Neuronal stem cell (in vitro differentiated cells): Measurements from ENCODE around the gene NPY4R.
"Not testable (repeated sequence)": the region's sequence is repeated elsewhere in the genome, so short reads cannot be mapped to it uniquely, and the experiment has no call there.

ENCODE experiments used
- DNase-seq: peaks from one replicate; pipeline ENCODE4 v3.0.0-alpha.2; 2013; ENCODE audit warnings: low spot score
- H2AFZ ChIP-seq: one replicate; pipeline ENCODE4 v1.6.1; 2013; ENCODE audit warnings: mild to moderate bottlenecking, low read length, inconsistent platforms
- H2AK5ac ChIP-seq: 2 replicates; pipeline ENCODE4 v1.6.1; 2013; ENCODE audit warnings: low read depth, mild to moderate bottlenecking, inconsistent platforms, low read length, moderate library complexity, mixed read lengths
- H2BK120ac ChIP-seq: 2 replicates; pipeline ENCODE4 v1.6.1; 2013; ENCODE audit warnings: low read depth, mild to moderate bottlenecking, inconsistent platforms, low read length, moderate library complexity, mixed read lengths
- H2BK12ac ChIP-seq: one replicate; pipeline ENCODE4 v1.6.1; 2013; ENCODE audit warnings: low read length, inconsistent platforms
- H2BK15ac ChIP-seq: 2 replicates; pipeline ENCODE4 v1.6.1; 2013; ENCODE audit warnings: mild to moderate bottlenecking, low read length, inconsistent platforms, mixed read lengths
- H2BK5ac ChIP-seq: one replicate; pipeline ENCODE4 v1.6.1; 2013; ENCODE audit warnings: inconsistent platforms, mild to moderate bottlenecking, low read length, moderate library complexity
- H3K14ac ChIP-seq: one replicate; pipeline ENCODE4 v1.6.1; 2013; ENCODE audit warnings: low read length, inconsistent platforms
- H3K18ac ChIP-seq: 2 replicates; pipeline ENCODE4 v1.6.1; 2013; ENCODE audit warnings: low read length, inconsistent platforms
- H3K23ac ChIP-seq: 2 replicates; pipeline ENCODE4 v1.6.1; 2013; ENCODE audit warnings: low read depth, mild to moderate bottlenecking, mixed read lengths, low read length, inconsistent platforms; ENCODE audit not compliant: poor library complexity
- H3K27ac ChIP-seq: replicated peaks from 3 replicates; pipeline ENCODE4 v1.5.1; 2013; ENCODE audit warnings: low read length, inconsistent platforms
- H3K27me3 ChIP-seq, 3 experiments: 2 replicates each; pipeline ENCODE4 v1.6.1; 2013; ENCODE audit warnings: low read length in 3 of 3, mild to moderate bottlenecking in 2 of 3, inconsistent platforms in 1 of 3, low read depth in 1 of 3, mixed read lengths in 1 of 3, moderate library complexity in 1 of 3; ENCODE audit not compliant: control insufficient read depth in 3 of 3, insufficient read depth in 3 of 3
- H3K36me3 ChIP-seq, 2 donors: replicated peaks in 1 of 2; 2 replicates each; pipeline ENCODE4 v1.6.1; 2013; ENCODE audit warnings: low read length in 2 of 2; ENCODE audit not compliant: control insufficient read depth in 2 of 2, insufficient read depth in 2 of 2
- H3K4ac ChIP-seq: 2 replicates; pipeline ENCODE4 v1.6.1; 2013; ENCODE audit warnings: inconsistent platforms, mild to moderate bottlenecking, low read length, moderate library complexity
- H3K4me1 ChIP-seq, 2 donors: 1 replicate in 1 of 2; 2 replicates in 1 of 2; pipeline ENCODE4 v1.6.1; 2013; ENCODE audit warnings: low read length in 2 of 2, low read depth in 1 of 2; ENCODE audit not compliant: control insufficient read depth in 2 of 2, insufficient read depth in 1 of 2
- H3K4me2 ChIP-seq: one replicate; pipeline ENCODE4 v1.6.1; 2013; ENCODE audit warnings: mild to moderate bottlenecking, low read length, inconsistent platforms; ENCODE audit not compliant: insufficient read depth, poor library complexity, severe bottlenecking
- H3K4me3 ChIP-seq, 2 donors: 2 replicates each; pipeline ENCODE4 v1.5.1; 2013; ENCODE audit warnings: low read length in 2 of 2, mild to moderate bottlenecking in 2 of 2, inconsistent platforms in 1 of 2, moderate library complexity in 1 of 2
- H3K79me1 ChIP-seq: one replicate; pipeline ENCODE4 v1.6.1; 2013; ENCODE audit warnings: low read depth, mild to moderate bottlenecking, inconsistent platforms, low read length, moderate library complexity
- H3K9ac ChIP-seq: one replicate; pipeline ENCODE4 v1.6.1; 2013; ENCODE audit warnings: mild to moderate bottlenecking, low read depth, low read length, inconsistent platforms; ENCODE audit not compliant: poor library complexity
- H3K9me3 ChIP-seq, 2 donors: replicated peaks in 1 of 2; 2 replicates each; pipeline versions ENCODE3 to v1.6.1; 2013; ENCODE audit warnings: low read length in 2 of 2, mild to moderate bottlenecking in 2 of 2, inconsistent platforms in 1 of 2, low read depth in 1 of 2, mixed read lengths in 1 of 2, moderate library complexity in 1 of 2; ENCODE audit not compliant: control insufficient read depth in 2 of 2, insufficient read depth in 1 of 2
- H4K8ac ChIP-seq: one replicate; pipeline ENCODE4 v1.6.1; 2013; ENCODE audit warnings: low read depth, mild to moderate bottlenecking, inconsistent platforms, low read length, moderate library complexity
- H4K91ac ChIP-seq: one replicate; pipeline ENCODE4 v1.6.1; 2013; ENCODE audit warnings: low read length, low read depth, mild to moderate bottlenecking, inconsistent platforms; ENCODE audit not compliant: poor library complexity
- WGBS, 2 donors: extraction: QIAGEN DNeasy Blood & Tissue Kit; methylation state at CpG; one replicate each; pipeline ENCODE4 v1.1.7; 2013; ENCODE audit warnings: missing lambda C conversion rate in 2 of 2, mixed read lengths in 1 of 2; ENCODE audit not compliant: insufficient read length in 2 of 2, insufficient replicate concordance in 1 of 2; ENCODE audit errors: extremely low coverage in 2 of 2; 5-methylcytosine and 5-hydroxymethylcytosine counted together

The NPY4R gene

DNA sequence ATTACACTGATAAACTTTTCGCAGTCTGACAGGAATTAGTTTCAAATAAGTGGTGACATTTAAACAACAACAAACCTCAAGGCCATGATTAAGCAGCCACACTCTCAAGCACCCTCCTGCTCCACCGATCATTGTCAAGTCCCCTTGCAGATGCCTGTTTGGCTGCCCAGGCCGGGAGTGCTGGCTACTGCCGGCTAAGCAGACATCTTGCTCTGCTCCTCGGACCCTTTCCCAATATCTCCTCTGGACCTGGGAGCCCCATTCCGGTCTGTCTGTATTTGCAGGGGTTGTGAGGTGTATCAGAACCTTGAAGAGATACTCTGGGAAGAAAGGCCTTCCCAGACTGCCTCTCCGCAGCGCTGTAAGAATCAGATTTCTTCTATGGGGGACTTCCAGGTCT, 14.9 kb downstream of the NPY4R start:
- not testable (repeated sequence) for H3K4me1 ChIP-seq, H3K9ac ChIP-seq, H4K8ac ChIP-seq

GRCh38 chr10:46447439-46447838, 18.3 kb downstream of the NPY4R start:
- H3K4ac ChIP-seq, H3K79me1 ChIP-seq, H2AFZ ChIP-seq, H3K9ac ChIP-seq, H4K8ac ChIP-seq, H2BK5ac ChIP-seq, H3K4me3 ChIP-seq, H2BK120ac ChIP-seq, H3K4me1 ChIP-seq, H3K27ac ChIP-seq, H3K14ac ChIP-seq, H3K23ac ChIP-seq, H2BK15ac ChIP-seq, H4K91ac ChIP-seq, H3K36me3 ChIP-seq, H2AK5ac ChIP-seq, DNase-seq, H3K4me2 ChIP-seq, H3K27me3 ChIP-seq, H3K18ac ChIP-seq, H3K9me3 ChIP-seq, H2BK12ac ChIP-seq: not testable (repeated sequence)
- no CpG with 5 or more reads among the region's 5 CpGs for WGBS, 2 donors

More for the DNA sequence above, 14.9 kb downstream of the NPY4R start:
- not testable (repeated sequence) for DNase-seq, H2BK12ac ChIP-seq, H3K27me3 ChIP-seq, H3K4me2 ChIP-seq, H3K18ac ChIP-seq, H3K36me3 ChIP-seq, H3K23ac ChIP-seq, H2AK5ac ChIP-seq, H3K79me1 ChIP-seq, H3K4me3 ChIP-seq, H2BK15ac ChIP-seq, H3K9me3 ChIP-seq, H3K14ac ChIP-seq, H2BK120ac ChIP-seq, H2AFZ ChIP-seq, H3K4ac ChIP-seq, H2BK5ac ChIP-seq, H4K91ac ChIP-seq, H3K27ac ChIP-seq
- no CpG with 5 or more reads among the region's 8 CpGs for WGBS, 2 donors

DNA sequence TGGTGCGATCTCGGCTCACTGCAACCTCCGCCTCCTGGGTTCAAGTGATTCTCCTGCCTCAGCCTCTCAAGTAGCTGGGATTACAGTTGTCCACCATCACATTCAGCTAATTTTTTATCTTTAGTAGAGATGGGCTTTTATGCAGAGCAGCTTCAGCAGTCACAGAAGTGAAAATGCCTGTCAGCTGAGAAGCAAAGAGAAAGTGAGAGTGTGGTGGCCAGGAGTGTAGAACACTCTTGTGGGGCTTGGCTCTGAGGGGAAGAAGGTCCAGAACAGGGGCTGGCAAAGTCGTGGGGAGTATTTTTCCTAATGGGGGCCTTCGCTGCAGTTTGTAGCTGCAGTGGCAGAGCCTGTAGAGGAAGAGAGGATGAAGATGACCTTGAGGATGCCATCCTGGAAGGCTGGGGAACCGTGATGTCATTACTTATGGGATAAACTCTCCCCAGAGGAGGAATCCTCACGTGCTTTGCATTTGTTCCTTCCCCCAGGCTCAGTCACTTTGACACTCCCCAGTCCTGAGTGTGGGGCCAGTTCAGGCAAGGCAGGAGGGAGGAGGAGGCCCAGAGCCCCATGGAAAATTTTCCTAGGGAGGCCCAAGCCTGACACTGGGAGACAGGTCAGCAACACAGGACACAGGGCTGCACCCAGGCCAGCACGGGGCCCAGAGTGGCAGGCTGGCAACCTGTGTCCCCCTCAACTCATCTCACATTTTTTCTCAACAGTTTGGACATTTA, 20.2 kb downstream of the NPY4R start:
- no CpG with 5 or more reads among the region's 8 CpGs for WGBS, 2 donors
- not testable (repeated sequence) for H3K4me1 ChIP-seq, H3K4me2 ChIP-seq, H2AK5ac ChIP-seq, H3K4ac ChIP-seq, H3K27ac ChIP-seq, H3K79me1 ChIP-seq, H2AFZ ChIP-seq, H3K23ac ChIP-seq, H3K4me3 ChIP-seq, H3K9ac ChIP-seq, H3K18ac ChIP-seq, H2BK5ac ChIP-seq, H4K91ac ChIP-seq, H2BK12ac ChIP-seq, H3K14ac ChIP-seq, H2BK120ac ChIP-seq, H3K9me3 ChIP-seq, DNase-seq, H3K36me3 ChIP-seq, H2BK15ac ChIP-seq, H4K8ac ChIP-seq, H3K27me3 ChIP-seq

DNA sequence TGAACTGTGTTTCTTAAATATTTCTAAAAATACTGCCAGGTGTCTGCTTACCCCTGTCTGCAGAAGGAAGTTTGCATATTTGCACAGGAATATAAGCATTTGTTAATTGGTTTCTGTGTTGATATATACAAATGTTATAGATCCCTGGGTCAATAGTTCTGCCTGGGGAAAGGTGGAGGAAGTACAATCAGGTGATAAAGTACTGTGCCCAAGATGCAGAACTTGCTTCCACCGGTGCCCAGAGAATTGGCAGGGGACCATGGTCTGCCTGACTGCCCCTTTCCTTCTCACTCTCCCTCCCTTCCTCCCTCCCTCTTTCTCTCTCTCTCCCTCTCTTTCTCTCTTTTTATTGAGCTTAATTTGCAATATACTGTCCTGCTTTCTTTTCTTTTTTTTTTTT, 22.3 kb downstream of the NPY4R start:
- not testable (repeated sequence) for H4K8ac ChIP-seq, H3K4ac ChIP-seq, H3K4me3 ChIP-seq, H3K79me1 ChIP-seq, H3K36me3 ChIP-seq, H2BK120ac ChIP-seq, H3K18ac ChIP-seq, H2AK5ac ChIP-seq, H3K27ac ChIP-seq, H3K4me1 ChIP-seq, H3K27me3 ChIP-seq, H2AFZ ChIP-seq, H3K14ac ChIP-seq, DNase-seq, H3K23ac ChIP-seq, H3K9me3 ChIP-seq, H4K91ac ChIP-seq, H2BK15ac ChIP-seq, H3K9ac ChIP-seq, H2BK12ac ChIP-seq, H2BK5ac ChIP-seq, H3K4me2 ChIP-seq
- WGBS, 2 donors = no CpG with 5 or more reads among the region's 1 CpG
